Measurements from ENCODE around the gene TRPC4AP.
"Not testable (repeated sequence)": the region's sequence is repeated elsewhere in the genome, so short reads cannot be mapped to it uniquely, and the experiment has no call there.

TRPC4AP gene

GRCh38 chr20:35092524-35093266, at the start of gene TRPC4AP:
TSS of gene TRPC4AP (minus strand) at chr20:35092807. CDS start at chr20:35092781, 26 bp downstream.
- DNase-seq = peak; percentile 85

GRCh38 chr20:35135867-35136586, 43.4 kb upstream of the TRPC4AP start:
- no peak for DNase-seq

GRCh38 chr20:35134880-35135279, 42.3 kb upstream of the TRPC4AP start:
- DNase-seq = no peak

GRCh38 chr20:35134472-35134871, 41.9 kb upstream of the TRPC4AP start:
- DNase-seq = no peak

GRCh38 chr20:35133735-35134134, 41.1 kb upstream of the TRPC4AP start:
- no peak for DNase-seq

GRCh38 chr20:35133031-35133430, 40.4 kb upstream of the TRPC4AP start:
- no peak for DNase-seq

- DNase-seq = no peak
Measured at GRCh38 chr20:35131934-35132333, 39.3 kb upstream of the TRPC4AP start.

- DNase-seq = no peak
Measured at GRCh38 chr20:35129647-35130069, 37.1 kb upstream of the TRPC4AP start.

- DNase-seq = no peak
Measured at GRCh38 chr20:35125753-35126152, 33.1 kb upstream of the TRPC4AP start.

- no peak for DNase-seq
Measured at GRCh38 chr20:35122756-35123405, 30.3 kb upstream of the TRPC4AP start.

- no peak for DNase-seq
Measured at GRCh38 chr20:35121186-35121585, 28.6 kb upstream of the TRPC4AP start.

- DNase-seq = no peak
Measured at GRCh38 chr20:35120012-35120701, 27.6 kb upstream of the TRPC4AP start.

GRCh38 chr20:35117629-35118028, 25.0 kb upstream of the TRPC4AP start:
- no peak for DNase-seq

GRCh38 chr20:35117196-35117595, 24.6 kb upstream of the TRPC4AP start:
- DNase-seq = no peak

GRCh38 chr20:35116258-35116657, 23.7 kb upstream of the TRPC4AP start:
- no peak for DNase-seq

- no peak for DNase-seq
Measured at GRCh38 chr20:35115606-35116005, 23.0 kb upstream of the TRPC4AP start.

- not testable (repeated sequence) for DNase-seq
Measured at GRCh38 chr20:35112276-35112675, 19.7 kb upstream of the TRPC4AP start.

- DNase-seq = no peak
Measured at GRCh38 chr20:35111141-35111888, 18.7 kb upstream of the TRPC4AP start.

- no peak for DNase-seq
Measured at GRCh38 chr20:35108921-35109320, 16.3 kb upstream of the TRPC4AP start.

GRCh38 chr20:35106827-35107380, 14.3 kb upstream of the TRPC4AP start:
- DNase-seq = no peak

- DNase-seq = no peak
Measured at GRCh38 chr20:35104685-35105295, 12.2 kb upstream of the TRPC4AP start.

- no peak for DNase-seq
Measured at GRCh38 chr20:35101620-35102019, 9.0 kb upstream of the TRPC4AP start.

Data from activated CD4-positive, alpha-beta T cell treated with anti-CD3 and anti-CD28 coated beads, Interleukin-2, amount 50 U/mL, for 1 hour (primary cell).